CD4-positive, alpha-beta T cell (primary cell): ENCODE data around the gene PSME4. TPM values are rescaled to one million over a fixed set of nuclear protein-coding genes. Genes with fewer than 3 reads are reported as not detected.

Source experiments
- ATAC-seq: fragments of 200-7000 bp; cut with Tn5 transposase; one replicate; pipeline ENCODE4 v1.10.0; 2022; ENCODE audit warnings: mild to moderate bottlenecking; ENCODE audit not compliant: poor library complexity
- CTCF ChIA-PET: fragments of 350-600 bp; sonication (Branson Sonifier 250); formaldehyde crosslinking; loops from one replicate; lab custom pipeline; 2021; ENCODE audit warnings: antibody characterized with exemption, inconsistent platforms; lab: Charles Lee
- POLR2A ChIA-PET: fragments of 350-600 bp; sonication (Branson Sonifier 250); formaldehyde crosslinking; loops from one replicate; lab custom pipeline; 2021; ENCODE audit warnings: antibody characterized with exemption, inconsistent platforms; lab: Charles Lee
- DNase-seq, 14 experiments: peaks; one replicate each; pipeline ENCODE4 v3.0.0-alpha.2; 2013 to 2020; ENCODE audit warnings: mixed read lengths in 2 of 14
- H3K27ac ChIP-seq, 2 donors: one replicate each; pipeline versions ENCODE4 v1.5.1 to v1.7.0; 2013; ENCODE audit warnings: low read length in 2 of 2, low read depth in 1 of 2, mild to moderate bottlenecking in 1 of 2
- H3K27me3 ChIP-seq, 2 experiments: 1 replicate in 1 of 2; 2 replicates in 1 of 2; pipeline versions ENCODE4 v1.6.1 to v1.7.0; 2013; ENCODE audit warnings: low read length in 2 of 2, control low read depth in 1 of 2, mild to moderate bottlenecking in 1 of 2, moderate library complexity in 1 of 2; ENCODE audit not compliant: insufficient read depth in 2 of 2, control insufficient read depth in 1 of 2
- H3K36me3 ChIP-seq: one replicate; pipeline ENCODE4 v1.6.1; 2013; ENCODE audit warnings: low read length, control low read depth; ENCODE audit not compliant: insufficient read depth
- H3K4me1 ChIP-seq: one replicate; pipeline ENCODE4 v1.6.1; 2013; ENCODE audit warnings: low read length, control low read depth; ENCODE audit not compliant: insufficient read depth
- H3K4me3 ChIP-seq: one replicate; pipeline ENCODE4 v1.5.1; 2013; ENCODE audit warnings: mild to moderate bottlenecking, low read length, moderate library complexity
- H3K9me3 ChIP-seq, 2 experiments: 1 replicate in 1 of 2; 2 replicates in 1 of 2; pipeline versions ENCODE4 v1.6.1 to v1.7.0; 2013; ENCODE audit warnings: low read length in 2 of 2, mild to moderate bottlenecking in 2 of 2, control low read depth in 1 of 2, moderate library complexity in 1 of 2; ENCODE audit not compliant: control insufficient read depth in 1 of 2, insufficient read depth in 1 of 2
- H3K27ac Mint-ChIP-seq: one replicate; pipeline ENCODE4 v1.8.0; 2020; ENCODE audit warnings: mixed read lengths
- H3K27me3 Mint-ChIP-seq: one replicate; pipeline ENCODE4 v1.8.0; 2021; ENCODE audit warnings: mixed read lengths
- H3K36me3 Mint-ChIP-seq: one replicate; pipeline ENCODE4 v1.8.0; 2021; ENCODE audit warnings: low read depth, mixed read lengths
- H3K4me1 Mint-ChIP-seq: one replicate; pipeline ENCODE4 v1.8.0; 2021; ENCODE audit warnings: low read depth, mixed read lengths
- H3K4me3 Mint-ChIP-seq: one replicate; pipeline ENCODE4 v1.8.0; 2020; ENCODE audit warnings: mild to moderate bottlenecking, mixed read lengths
- H3K9me3 Mint-ChIP-seq: one replicate; pipeline ENCODE4 v1.8.0; 2020; ENCODE audit warnings: mixed read lengths
- CTCF ChIP-seq: fragments of 200-600 bp; IDR thresholded peaks from one replicate; pipeline ENCODE4 v1.8.0; 2022; ENCODE audit warnings: antibody characterized with exemption, mild to moderate bottlenecking
- intact Hi-C, 2 experiments: fragments of 100-400 bp; cut with DNase I in 1 of 2; cut with micrococcal nuclease in 1 of 2; formaldehyde crosslinking; loops; one replicate each; pipeline versions ENCODE4 v1.15.1 to v1.9.0; 2023 to 2025; cut with DNase I, micrococcal nuclease
- total RNA-seq, 174 experiments: library from RNA in 2 of 174; stranded (reverse) in 2 of 174; gene quantifications; one replicate each; pipeline ENCODE4 v1.2.3 and lab custom pipeline; 2021 to 2026

PSME4 gene
- total RNA-seq, 2 experiments from 2014 or later: 82.6 to 87.0 TPM

- no peak overlapping the region for H3K4me3 ChIP-seq
- no peak for TF ChIP-seq CTCF
- Mint-ChIP-seq H3K27ac (no peak overlapping the region), H3K4me1 (peaks cover 9% of the 10 kb centered on the region), H3K27me3 (no peaks in the 10 kb centered on the region), H3K4me3 (no peak overlapping the region), H3K9me3 (no peaks in the 10 kb centered on the region), H3K36me3 (peaks cover 13% of the 10 kb centered on the region)
- peak overlapping the region in 1 of 2 donors; percentile 2 for H3K27ac ChIP-seq
- DNase-seq: no peak
- ChIA-PET CTCF (no interaction called here), POLR2A (interaction anchor here (2.7 kb wide), 1 partner anchor 28 kb away, joined by 14 read pairs; the partner anchor contains the start of gene PSME4)
- peaks cover 26% of the 10 kb centered on the region for H3K4me1 ChIP-seq
- no peaks in the 10 kb centered on the region for H3K9me3 ChIP-seq
- no peak for ATAC-seq
- intact Hi-C loops: loop anchor here (5.0 to 10.0 kb wide), 4 partner anchors 37 to 1236 kb away; partner anchors contain the start of genes CLHC1 (in 1 of the 2) and RPS27A (in 1 of the 2)
- no peaks in the 10 kb centered on the region for H3K36me3 ChIP-seq
- no peaks in the 10 kb centered on the region for H3K27me3 ChIP-seq
Observed at GRCh38 chr2:53998834-53999233, 28.0 kb upstream of the PSME4 start.

- POLR2A ChIA-PET: interaction anchor here (1.0 to 4.0 kb wide), 8 partner anchors 15 to 109 kb away, joined by 3 to 49 read pairs (median 4); partner anchors contain the start of gene PSME4
- ATAC-seq (peak; percentile 93), DNase-seq (peak in 3 of 14 experiments; percentile 76 to 88 (median 78))
- peak overlapping the region; percentile 89 for H3K27ac Mint-ChIP-seq
- CTCF ChIA-PET: no interaction called here
- peak overlapping the region; percentile 28 for H3K4me3 ChIP-seq
- H3K4me1 ChIP-seq: peaks cover 43% of the 10 kb centered on the region
- intact Hi-C loops: loop anchor here (1.0 to 10.0 kb wide), 5 partner anchors 24 to 1240 kb away; partner anchors contain the start of genes CLHC1 (in 1 of the 2) and RPS27A (in 1 of the 2)
- TF ChIP-seq CTCF: no peak
- H3K4me3 Mint-ChIP-seq: peak overlapping the region; percentile 59
- H3K9me3 ChIP-seq: no peaks in the 10 kb centered on the region
- H3K27me3 Mint-ChIP-seq: no peaks in the 10 kb centered on the region
- no peaks in the 10 kb centered on the region for H3K36me3 ChIP-seq
- H3K4me1 Mint-ChIP-seq: peaks cover 25% of the 10 kb centered on the region
- no peaks in the 10 kb centered on the region for H3K9me3 Mint-ChIP-seq
- peaks cover 13% of the 10 kb centered on the region for H3K36me3 Mint-ChIP-seq
- H3K27me3 ChIP-seq: no peaks in the 10 kb centered on the region
- H3K27ac ChIP-seq: peak overlapping the region; percentile 69 to 73
Observed at GRCh38 chr2:53994818-53995808, 24.3 kb upstream of the PSME4 start.

- ChIA-PET CTCF (no interaction called here), POLR2A (no interaction called here)
- Histone ChIP-seq H3K27ac (no peak overlapping the region), H3K4me3 (no peak overlapping the region), H3K27me3 (no peaks in the 10 kb centered on the region), H3K9me3 (no peaks in the 10 kb centered on the region), H3K36me3 (no peaks in the 10 kb centered on the region), H3K4me1 (peaks cover 36% of the 10 kb centered on the region)
- peaks cover 23% of the 10 kb centered on the region for H3K36me3 Mint-ChIP-seq
- intact Hi-C loops: loop anchor here (10.0 kb wide), 3 partner anchors 53 to 1243 kb away; partner anchors contain the start of genes CLHC1 (in 1 of the 2) and RPS27A (in 1 of the 2)
- H3K27me3 Mint-ChIP-seq: no peaks in the 10 kb centered on the region
- no peak overlapping the region for H3K4me3 Mint-ChIP-seq
- ATAC-seq (no peak), DNase-seq (no peak)
- H3K27ac Mint-ChIP-seq: peak overlapping the region; percentile 89
- no peak for TF ChIP-seq CTCF
- no peaks in the 10 kb centered on the region for H3K9me3 Mint-ChIP-seq
- H3K4me1 Mint-ChIP-seq: peaks cover 37% of the 10 kb centered on the region
Observed at GRCh38 chr2:53991948-53992347, 21.2 kb upstream of the PSME4 start.
